ENCODE measurements around the gene DDR2. TPM values are rescaled to one million over a fixed set of nuclear protein-coding genes. Genes with fewer than 3 reads are reported as not detected.

DDR2 gene
- total RNA-seq, 1 experiment from 2014 or later = 0.52 TPM

- no peaks in the 10 kb centered on the region for H3K9me3 ChIP-seq (ENCODE audit: control insufficient read depth, low read depth, low read length)
- no peak overlapping the region for H2BK5ac ChIP-seq (ENCODE audit: insufficient read length, low read length)
- H3K14ac ChIP-seq (ENCODE audit: insufficient read depth, low read length) = no peak overlapping the region
- no peak overlapping the region for H3K27ac ChIP-seq (ENCODE audit: insufficient read length, low read depth, low read length)
- no peak overlapping the region for H3K4me2 ChIP-seq (ENCODE audit: insufficient read depth, insufficient read length, low read length)
- Mint-ChIP-seq H3K27me3 (ENCODE audit: low read depth) (no peaks in the 10 kb centered on the region), H3K36me3 (ENCODE audit: insufficient read depth in 1 of 3, low read depth in 3 of 3) (peaks cover 2 to 8% (median 7%) of the 10 kb centered on the region in 3 experiments; a peak in 4 of 7 replicates), H3K4me3 (no peak overlapping the region), H3K9me3 (no peaks in the 10 kb centered on the region), H3K4me1 (no peaks in the 10 kb centered on the region), H3K27ac (no peak overlapping the region)
- DNase-seq = no peak
- no peak overlapping the region for H3K18ac ChIP-seq (ENCODE audit: insufficient read length, low read depth, low read length)
- no peaks in the 10 kb centered on the region for H4K20me1 ChIP-seq (ENCODE audit: control insufficient read depth, insufficient read depth, insufficient read length)
- H2BK120ac ChIP-seq (ENCODE audit: low read depth, low read length, poor library complexity, severe bottlenecking) = no peak overlapping the region
- no peak overlapping the region for H4K91ac ChIP-seq (ENCODE audit: insufficient read length, low read depth, low read length)
- no peak overlapping the region for H2AFZ ChIP-seq (ENCODE audit: low read length)
- no peaks in the 10 kb centered on the region for H3K23me2 ChIP-seq (ENCODE audit: insufficient read length, low read depth, low read length, poor library complexity, severe bottlenecking)
- no peaks in the 10 kb centered on the region for H3K79me2 ChIP-seq (ENCODE audit: insufficient read depth, low read length)
- H3K79me1 ChIP-seq (ENCODE audit: insufficient read depth, low read depth, low read length, poor library complexity, severe bottlenecking) = no peaks in the 10 kb centered on the region
- H3K4me1 ChIP-seq (ENCODE audit: insufficient read depth, low read length) = no peaks in the 10 kb centered on the region
- no peak overlapping the region for H4K5ac ChIP-seq (ENCODE audit: insufficient read length, low read depth, low read length)
- TF ChIP-seq CTCF (conservative IDR thresholded peaks at IDR 0.05) = no peak
- no peak overlapping the region for H2BK15ac ChIP-seq (ENCODE audit: low read depth, low read length)
- H2BK12ac ChIP-seq (ENCODE audit: insufficient read length, low read depth, low read length) = no peak overlapping the region
- H3K4ac ChIP-seq (ENCODE audit: low read depth, low read length) = no peak overlapping the region
- H3K23ac ChIP-seq (ENCODE audit: insufficient read length, low read depth, low read length) = no peak overlapping the region
- H3T11ph ChIP-seq (ENCODE audit: low read length) = no peak overlapping the region
- WGBS (ENCODE audit: extremely low coverage, insufficient read length, low lambda C conversion rate) = no CpG with 5 or more reads among the region's 2 CpGs
- H3K27me3 ChIP-seq (ENCODE audit: insufficient read depth, low read length) = no peaks in the 10 kb centered on the region
- H2BK20ac ChIP-seq (ENCODE audit: low read depth, low read length, poor library complexity, severe bottlenecking) = no peak overlapping the region
- no peak overlapping the region for H4K8ac ChIP-seq (replicated peaks; ENCODE audit: insufficient read length, low read depth, low read length)
- H2AK5ac ChIP-seq (ENCODE audit: insufficient read length, low read length) = no peak overlapping the region
- H3K56ac ChIP-seq (ENCODE audit: insufficient read length, low read depth, low read length) = no peak overlapping the region
- no peak overlapping the region for H3K9ac ChIP-seq (ENCODE audit: extremely low read depth, insufficient read length, low read length)
Observed at GRCh38 chr1:162596514-162597170, 35.6 kb upstream of the DDR2 start.
